ENCODE results near the gene TAF3. TPM values are rescaled to one million over a fixed set of nuclear protein-coding genes. Genes with fewer than 3 reads are reported as not detected.
"Not testable (repeated sequence)": the region's sequence is repeated elsewhere in the genome, so short reads cannot be mapped to it uniquely, and the experiment has no call there.

The TAF3 gene, protein sequence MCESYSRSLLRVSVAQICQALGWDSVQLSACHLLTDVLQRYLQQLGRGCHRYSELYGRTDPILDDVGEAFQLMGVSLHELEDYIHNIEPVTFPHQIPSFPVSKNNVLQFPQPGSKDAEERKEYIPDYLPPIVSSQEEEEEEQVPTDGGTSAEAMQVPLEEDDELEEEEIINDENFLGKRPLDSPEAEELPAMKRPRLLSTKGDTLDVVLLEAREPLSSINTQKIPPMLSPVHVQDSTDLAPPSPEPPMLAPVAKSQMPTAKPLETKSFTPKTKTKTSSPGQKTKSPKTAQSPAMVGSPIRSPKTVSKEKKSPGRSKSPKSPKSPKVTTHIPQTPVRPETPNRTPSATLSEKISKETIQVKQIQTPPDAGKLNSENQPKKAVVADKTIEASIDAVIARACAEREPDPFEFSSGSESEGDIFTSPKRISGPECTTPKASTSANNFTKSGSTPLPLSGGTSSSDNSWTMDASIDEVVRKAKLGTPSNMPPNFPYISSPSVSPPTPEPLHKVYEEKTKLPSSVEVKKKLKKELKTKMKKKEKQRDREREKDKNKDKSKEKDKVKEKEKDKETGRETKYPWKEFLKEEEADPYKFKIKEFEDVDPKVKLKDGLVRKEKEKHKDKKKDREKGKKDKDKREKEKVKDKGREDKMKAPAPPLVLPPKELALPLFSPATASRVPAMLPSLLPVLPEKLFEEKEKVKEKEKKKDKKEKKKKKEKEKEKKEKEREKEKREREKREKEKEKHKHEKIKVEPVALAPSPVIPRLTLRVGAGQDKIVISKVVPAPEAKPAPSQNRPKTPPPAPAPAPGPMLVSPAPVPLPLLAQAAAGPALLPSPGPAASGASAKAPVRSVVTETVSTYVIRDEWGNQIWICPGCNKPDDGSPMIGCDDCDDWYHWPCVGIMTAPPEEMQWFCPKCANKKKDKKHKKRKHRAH
- total RNA-seq: 2.4 TPM

DNA sequence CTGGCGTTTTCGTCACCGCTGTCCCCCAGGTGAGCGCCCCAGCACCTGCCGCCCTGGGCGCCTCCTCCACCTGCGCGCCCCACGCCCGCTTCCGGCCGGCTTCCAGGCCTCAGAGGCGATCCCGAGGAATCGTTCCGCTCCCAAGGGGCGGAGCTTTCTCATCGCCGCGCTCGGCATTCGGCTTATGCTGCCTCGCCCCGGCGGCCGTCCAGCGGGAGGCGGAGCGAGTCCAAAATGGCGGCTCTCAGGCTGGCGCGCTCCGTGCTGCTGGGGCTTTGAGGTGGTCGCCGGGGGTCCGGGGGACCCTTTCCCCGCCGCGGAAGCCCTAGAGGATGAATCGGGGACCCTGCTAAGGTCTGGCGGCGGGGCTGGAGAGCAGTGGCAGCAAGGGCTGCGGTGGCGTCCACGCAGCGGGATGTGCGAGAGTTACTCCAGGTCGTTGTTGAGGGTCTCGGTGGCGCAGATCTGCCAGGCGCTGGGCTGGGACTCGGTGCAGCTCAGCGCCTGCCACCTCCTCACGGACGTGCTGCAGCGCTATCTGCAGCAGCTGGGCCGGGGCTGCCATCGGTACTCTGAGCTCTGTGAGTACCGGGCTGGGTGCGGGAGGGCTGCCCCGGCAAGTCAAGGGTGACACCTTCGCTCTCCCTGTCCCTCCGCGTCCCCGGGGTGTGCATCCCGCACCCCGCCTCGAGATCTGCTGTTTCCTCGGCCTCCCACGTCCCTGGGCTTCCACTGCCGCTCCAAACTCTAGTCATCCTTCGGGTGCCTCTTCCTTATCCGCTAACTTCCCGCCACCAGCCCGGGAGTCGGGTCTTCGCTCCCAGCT lies at the start of gene TAF3:
TAF3 (plus strand) TSS at position 211 of the 826 bp plus-strand sequence; CDS start at position 416, 205 bp downstream.
- FAIRE-seq: no peak
- DNase-seq (ENCODE audit: low spot score in 2 of 2): peak; percentile 89 to 94

DNA sequence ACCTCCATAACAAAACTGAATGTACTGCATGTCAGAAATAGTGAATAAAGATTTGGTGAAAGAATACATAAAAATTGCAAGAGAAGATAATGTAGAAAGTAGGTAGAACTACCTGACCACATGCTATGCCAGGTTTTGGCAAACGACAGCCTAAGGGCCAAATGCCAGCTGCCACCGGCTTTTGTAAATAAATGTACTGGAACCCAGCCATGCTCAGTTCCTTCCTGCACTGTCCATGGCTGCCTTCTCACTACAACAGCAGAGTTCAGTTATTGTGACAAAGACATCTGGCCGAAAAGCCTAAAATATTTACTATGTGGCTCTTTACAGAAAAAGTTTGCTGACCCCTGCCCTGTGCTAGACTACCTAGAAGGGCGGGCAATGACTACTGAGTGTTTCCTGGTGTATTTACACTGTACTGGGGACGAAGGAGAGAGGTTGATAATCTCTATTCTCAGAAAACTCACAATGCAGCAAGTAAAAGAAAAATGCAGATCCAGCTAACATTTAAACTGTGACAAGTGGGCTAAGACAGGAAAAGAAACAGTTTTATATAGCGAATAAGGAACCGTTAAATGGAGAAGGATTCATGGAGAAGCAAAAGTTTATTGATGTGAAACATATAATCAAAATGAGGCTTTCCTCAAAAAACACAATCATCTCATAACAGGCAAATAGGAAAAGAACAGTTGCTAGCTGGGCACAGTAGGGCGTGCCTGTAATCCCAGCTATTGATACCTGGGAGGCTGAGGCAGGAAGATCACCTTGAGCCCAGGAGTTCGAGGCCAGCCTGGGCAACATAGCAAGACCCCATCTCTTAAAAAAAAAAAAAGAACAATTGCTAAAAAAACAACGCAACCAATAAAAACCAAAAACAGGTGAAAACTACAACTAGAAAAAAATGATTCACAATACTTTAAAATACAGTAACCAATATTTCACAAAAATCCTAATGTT lies 44.2 kb upstream of the TAF3 start:
- FAIRE-seq (no peak), DNase-seq (ENCODE audit: low spot score in 2 of 2) (no peak)

DNA sequence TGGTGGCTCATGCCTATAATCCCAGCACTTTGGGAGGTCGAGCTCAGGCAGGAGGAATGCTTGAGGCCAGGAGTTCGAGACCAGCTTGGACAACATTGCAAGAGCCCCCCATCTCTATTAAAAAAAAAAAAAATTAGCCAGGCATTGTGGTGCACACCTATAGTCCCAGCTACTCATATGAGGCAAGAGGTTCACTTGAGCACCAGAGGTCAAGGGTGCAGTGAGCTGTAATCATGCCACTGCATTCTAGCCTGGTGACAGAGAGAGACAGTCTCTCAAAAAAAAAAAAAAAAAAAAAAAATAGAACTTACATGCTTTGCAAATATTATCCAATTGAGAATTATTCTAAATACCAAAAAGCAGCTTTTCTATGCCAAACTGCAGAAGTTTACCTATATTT lies 41.5 kb upstream of the TAF3 start:
- DNase-seq (ENCODE audit: low spot score in 2 of 2) (no peak), FAIRE-seq (no peak)

DNA sequence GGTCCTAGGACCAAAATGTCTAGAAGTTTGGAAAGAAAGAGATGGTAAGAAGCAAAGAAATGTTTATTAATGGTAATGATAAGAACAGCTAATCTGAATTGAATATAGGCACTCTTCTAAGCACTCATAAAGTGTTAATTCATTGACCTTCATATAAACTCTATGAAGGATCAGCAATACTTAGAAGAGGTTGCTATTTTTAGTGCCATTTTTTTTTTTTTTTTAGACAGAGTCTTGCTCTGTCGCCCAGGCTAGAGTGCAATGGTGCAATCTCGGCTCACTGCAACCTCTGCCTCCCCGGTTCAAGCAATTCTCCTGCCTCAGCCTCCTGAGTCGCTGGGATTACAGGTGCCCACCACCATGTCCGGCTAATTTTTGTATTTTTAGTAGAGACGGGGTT lies 36.1 kb upstream of the TAF3 start:
- DNase-seq (ENCODE audit: low spot score in 2 of 2): not testable (repeated sequence)

DNA sequence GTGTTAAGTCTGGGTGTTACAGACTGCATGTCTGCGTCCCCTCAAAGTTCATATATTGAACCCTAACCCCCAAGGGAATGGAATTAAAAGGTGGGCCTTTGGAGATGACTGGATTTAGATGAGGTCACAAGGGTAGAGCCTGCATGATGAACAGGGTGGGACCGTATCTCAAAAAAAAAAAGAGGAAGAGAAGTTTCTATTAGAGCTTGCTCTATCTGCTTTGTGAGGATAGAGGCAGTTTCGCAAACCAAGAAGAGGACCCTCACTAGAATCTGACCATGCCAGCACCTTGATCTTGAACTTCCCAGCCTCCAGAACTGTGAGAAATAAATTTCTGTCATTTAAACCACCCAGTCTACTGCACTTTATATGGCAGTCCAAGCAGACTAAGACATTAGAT lies 31.9 kb upstream of the TAF3 start:
- no peak for DNase-seq (ENCODE audit: low spot score in 2 of 2)
- no peak for FAIRE-seq

More for the DNA sequence above, 36.1 kb upstream of the TAF3 start:
- FAIRE-seq: not testable (repeated sequence)

DNA sequence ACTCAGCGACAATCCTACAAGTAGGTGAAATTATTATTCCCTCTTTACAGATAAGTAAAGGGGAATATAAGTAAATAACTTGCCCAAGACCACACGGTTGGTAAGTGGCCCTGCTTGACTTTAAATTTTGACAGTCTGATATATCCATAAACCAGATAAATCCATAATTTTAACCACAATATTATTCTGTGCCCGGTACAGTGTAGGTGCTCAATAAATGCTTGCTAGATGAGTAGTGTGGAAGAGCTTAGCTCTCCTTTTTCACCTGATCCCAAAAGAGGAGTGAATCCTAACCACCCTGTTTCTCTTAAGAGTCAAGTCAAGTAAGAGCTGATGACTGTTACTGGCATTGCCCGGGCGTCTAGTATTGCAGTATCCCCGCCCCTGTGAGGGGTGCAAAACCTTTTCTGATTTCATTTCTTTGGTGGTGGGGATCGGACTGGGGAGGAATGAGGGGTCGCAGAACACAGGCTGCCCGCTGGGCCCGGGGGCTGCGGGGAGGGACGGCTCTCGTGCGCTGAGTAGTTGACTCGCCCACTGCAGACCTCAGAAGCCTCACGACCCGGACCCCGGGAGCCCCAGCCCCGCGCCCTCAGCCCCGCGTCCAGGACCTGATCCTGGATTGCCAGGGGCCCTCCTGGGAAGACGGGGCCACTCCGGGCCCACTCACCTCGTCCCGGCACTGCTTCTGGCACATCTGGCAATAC lies 31.0 kb upstream of the TAF3 start:
- FAIRE-seq: no peak
- peak; percentile 7 to 21 for DNase-seq (ENCODE audit: low spot score in 2 of 2)

DNA sequence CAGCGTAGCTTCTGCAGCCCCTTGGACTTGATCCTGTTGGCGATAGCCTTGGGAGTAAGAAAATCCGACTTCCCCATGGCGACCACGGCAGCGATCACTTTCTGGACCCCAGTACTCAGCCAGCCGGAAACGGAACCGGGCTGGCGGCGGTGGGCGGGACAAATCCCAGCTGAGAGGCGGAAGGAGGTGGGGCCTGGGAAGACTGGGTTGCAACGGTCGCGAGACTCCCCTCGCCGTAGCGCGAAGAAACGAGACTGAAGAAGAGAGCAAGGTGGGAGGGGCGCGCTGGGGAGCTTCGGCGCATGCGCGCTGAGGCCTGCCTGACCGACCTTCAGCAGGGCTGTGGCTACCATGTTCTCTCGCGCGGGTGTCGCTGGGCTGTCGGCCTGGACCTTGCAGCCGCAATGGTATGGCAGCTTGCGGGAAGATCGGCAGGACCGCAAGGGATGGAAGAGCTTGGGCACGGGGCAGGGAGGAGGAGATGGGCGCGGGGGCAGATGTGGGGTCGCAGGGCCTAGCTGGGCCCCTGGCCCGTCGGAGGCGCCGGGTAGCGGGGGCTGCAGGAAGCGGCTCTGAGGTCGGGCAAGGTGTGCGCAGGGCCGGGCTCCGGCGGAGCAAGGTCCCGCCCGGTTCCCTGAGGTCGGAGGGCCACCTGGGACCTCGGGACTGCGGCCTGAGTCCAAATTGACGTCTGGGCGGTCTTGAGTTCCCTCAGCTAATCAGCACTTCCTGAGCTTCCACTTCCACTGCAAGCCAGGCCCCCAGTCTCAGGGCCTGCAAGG lies 30.3 kb upstream of the TAF3 start, which contains the start of the genes ATP5F1C and KIN:
ATP5F1C (plus strand) TSS at position 321 of the 782 bp plus-strand sequence; CDS start at position 352, 31 bp downstream.
KIN (minus strand) TSS at position 137 of the 782 bp plus-strand sequence; CDS start at position 77, 60 bp downstream.
- FAIRE-seq (no peak), DNase-seq (ENCODE audit: low spot score in 2 of 2) (peak; percentile 94 to 98)

DNA sequence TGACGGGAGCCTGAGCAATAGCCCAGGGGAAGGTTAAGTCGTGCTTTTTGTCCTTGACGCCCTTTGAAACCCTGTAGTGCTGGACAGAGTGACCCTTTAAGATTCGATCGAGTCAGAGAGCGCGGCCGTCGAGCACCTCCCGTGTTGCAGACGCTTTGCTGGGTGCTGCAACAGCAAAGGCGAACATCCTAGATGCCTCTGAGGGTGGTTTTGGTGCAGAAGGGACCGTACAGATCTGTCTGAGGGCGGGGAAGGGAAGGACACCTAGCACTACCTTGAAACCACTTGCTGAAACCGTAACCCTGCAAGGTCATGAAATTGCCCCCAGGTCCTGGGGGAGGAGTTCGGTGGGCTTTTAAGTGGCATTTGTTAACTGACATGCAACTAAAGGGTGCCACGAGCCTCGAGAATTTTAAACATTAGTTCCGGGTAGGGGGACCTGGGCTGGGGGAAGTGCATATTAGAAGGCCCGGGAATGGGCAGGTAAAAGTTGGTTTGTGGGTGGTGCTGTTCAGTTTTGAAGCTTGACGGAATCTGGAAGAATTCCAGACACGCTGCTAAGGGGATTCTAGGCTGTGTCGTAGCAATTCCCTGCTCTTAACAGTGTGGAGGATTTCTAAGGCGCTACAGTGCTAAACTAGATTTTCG lies 29.5 kb upstream of the TAF3 start:
- no peak for FAIRE-seq
- peak in 1 of 2 donors; percentile 14 for DNase-seq (ENCODE audit: low spot score in 2 of 2)

DNA sequence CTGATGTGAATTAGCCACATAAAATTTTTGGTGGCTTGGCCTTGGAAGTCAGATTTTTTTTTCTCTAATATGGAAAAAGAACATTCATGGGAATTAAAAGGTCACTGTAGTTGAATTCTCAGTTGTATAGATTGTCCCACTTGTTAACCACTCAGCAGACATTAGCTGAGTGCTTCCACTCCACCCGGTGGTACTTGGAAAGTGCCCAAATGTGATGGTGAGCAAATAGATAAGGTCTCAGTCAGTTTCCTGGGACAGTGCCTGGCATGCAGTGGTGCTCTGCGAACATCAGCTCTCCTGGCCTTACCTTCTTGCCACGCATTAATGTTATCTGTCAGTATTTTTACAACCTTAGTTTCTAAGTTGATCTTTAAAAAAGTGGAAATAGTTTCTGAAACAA lies 28.9 kb upstream of the TAF3 start:
- no peak for DNase-seq (ENCODE audit: low spot score in 2 of 2)
- FAIRE-seq: no peak

DNA sequence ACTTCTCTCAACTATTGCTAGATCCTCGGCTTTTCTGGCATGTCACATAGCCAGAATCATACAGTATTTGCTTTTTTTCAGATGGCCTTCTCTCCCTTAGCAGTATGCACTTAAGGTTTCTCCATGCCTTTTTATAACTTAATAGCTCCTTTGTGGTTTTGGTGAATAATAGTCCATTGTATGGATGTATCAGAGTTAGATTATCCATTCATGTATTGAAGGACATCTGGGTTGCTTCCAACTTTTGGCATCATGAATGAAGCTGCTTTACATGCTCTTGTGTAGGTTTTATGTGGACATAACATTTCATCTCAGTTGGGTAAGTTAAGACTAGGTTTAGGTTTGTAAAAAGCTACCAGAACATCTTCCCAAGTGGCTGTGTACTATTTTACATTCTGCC lies 25.8 kb upstream of the TAF3 start:
- DNase-seq (ENCODE audit: low spot score in 2 of 2) (no peak), FAIRE-seq (no peak)

DNA sequence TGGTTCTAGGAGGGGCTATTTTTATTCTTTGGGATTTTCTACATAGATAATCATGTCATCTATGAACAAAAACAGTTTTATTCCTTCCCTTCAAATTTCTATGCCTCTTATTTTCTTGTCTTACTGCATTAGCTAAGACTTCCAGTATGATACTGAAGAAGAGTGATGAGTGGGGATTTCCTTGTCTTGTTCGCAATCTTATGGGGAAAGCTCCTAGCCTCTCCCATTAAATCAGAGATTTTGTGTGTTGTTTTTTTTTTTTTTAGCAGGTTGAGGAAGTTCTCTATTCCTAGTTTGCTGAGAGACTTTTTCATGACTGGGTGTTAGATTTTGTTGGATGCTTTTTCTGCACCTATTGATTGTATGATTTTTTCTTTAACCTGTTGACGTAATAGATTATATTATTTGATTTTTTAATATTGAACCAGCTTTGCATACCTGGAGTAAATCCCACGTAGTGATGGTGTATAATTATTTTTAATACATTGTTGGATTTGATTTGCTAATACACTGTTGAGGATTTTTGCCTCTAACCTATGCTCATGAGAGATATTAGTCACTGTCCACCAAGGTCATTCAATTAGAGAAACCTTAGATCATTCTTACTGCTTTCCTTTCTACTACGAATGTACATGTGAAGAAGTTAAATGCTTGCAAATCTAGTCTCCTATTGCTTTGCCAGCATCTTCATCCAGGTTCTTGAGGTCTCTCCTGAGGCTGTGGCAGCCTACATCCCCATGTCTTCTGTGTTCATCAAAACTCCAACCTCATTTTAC lies 23.9 kb upstream of the TAF3 start:
- no peak for FAIRE-seq
- no peak for DNase-seq (ENCODE audit: low spot score in 2 of 2)

DNA sequence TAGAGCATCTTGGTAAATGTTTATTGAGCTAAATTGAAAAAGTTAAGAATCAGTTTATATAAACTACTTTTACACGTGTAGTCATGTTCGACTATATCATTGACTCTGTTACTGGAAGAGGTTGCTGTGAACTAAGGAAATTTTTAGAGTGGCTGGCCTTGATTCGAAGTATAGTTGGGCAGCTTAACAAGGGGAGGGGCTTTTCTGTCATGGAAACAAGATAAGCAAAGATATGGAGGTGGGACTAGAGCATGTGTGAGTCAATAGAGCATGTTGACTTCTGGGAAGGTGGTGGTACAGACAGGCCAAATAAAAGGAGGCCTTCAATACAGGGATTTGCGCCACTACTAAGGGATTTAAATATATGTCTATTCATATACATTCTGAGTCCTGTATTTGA lies 22.7 kb upstream of the TAF3 start:
- DNase-seq (ENCODE audit: low spot score in 2 of 2) (no peak), FAIRE-seq (no peak)

DNA sequence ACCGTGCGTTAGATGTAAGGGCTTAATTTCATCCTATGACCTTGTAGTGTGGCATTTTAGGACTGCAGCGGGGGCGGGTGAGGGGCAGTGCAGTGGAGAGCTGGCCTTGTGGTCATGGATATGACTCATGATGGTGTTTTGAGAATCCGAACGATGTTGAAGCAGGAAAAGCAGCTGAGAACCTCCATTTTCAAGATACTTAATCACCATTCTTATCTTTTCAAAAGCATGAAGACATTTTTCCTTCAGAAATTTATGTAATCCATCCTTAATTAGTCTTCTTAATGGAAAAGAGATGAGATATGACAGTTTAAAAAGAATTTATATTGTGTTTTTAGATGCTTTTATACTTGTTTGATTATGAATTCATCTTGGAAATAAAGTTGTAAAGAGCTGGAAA lies 20.7 kb upstream of the TAF3 start:
- DNase-seq (ENCODE audit: low spot score in 2 of 2) (no peak), FAIRE-seq (no peak)

DNA sequence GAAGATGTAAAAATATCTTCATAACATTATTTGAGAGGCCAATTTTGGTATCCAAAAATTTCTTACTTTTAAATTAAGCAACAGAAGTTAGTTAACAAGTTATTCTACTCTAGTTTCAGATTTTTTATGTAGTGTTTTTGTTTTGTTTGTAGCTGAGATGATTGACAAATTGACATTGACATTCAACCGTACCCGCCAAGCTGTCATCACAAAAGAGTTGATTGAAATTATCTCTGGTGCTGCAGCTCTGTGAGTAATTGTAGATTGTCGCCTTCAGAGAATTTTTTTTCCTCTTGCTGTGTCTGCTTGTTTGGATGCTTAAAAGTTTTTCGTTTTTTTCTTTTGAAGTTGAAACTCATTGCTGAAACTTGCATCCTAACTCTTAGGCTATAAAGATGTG lies 15.7 kb upstream of the TAF3 start:
- DNase-seq (ENCODE audit: low spot score in 2 of 2): no peak
- FAIRE-seq: no peak

DNA sequence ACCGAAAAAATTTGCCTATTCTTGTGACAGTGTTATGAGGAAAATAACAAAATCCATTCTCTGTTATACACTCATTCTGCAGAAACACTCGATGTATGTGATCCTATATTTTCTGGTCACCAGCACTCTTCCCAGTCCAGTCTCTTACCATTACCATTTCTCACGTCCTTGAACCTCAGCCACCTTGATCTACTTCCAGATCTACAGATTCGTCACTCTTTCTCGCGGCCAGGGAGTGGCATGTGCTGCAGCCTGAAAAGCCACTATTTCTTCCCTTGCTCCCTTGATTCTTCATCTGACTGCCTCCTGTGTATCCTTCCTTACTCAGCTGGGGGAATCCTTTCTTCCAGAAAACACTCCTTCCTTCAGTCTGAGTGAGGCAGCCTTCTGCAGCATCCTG lies 14.1 kb upstream of the TAF3 start:
- FAIRE-seq (no peak), DNase-seq (ENCODE audit: low spot score in 2 of 2) (no peak)

DNA sequence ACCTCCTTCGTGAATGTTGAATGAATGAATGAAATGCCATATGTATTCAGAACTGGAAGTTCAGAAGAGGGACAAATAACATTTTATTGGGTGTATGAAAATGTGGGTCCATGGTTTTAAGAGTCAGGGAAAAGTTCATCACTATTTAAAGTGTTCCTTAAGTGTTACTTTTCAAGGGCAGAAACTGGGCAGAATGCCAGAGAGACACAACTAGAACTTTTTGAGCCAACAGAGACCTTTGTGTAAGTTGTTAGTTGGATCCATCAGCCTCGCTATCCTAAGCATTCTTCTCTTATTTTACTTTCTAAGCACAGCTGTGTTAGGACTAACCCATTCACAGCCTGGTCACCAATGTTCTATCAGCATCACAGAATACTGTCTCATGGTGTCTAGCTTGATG lies 13.6 kb upstream of the TAF3 start:
- FAIRE-seq: no peak
- no peak for DNase-seq (ENCODE audit: low spot score in 2 of 2)

All from frontal cortex (tissue), 4 donors.